HG02759 (cell line): Measurements from ENCODE around the gene DR1.

Source experiments
- ATAC-seq: cut with Tn5 transposase; IDR thresholded peaks from one replicate; pipeline ENCODE4 v1.9.1; 2021; ENCODE audit warnings: mild to moderate bottlenecking, moderate library complexity; ENCODE audit not compliant: unreplicated experiment

DR1 gene

GRCh38 chr1:93345633-93346420 is at the start of gene DR1:
Gene DR1, plus strand, starts transcription at chr1:93345907. Its CDS starts 739 bp downstream, at chr1:93346646.
- ATAC-seq: peak; percentile 81

- no peak for ATAC-seq
Observed at GRCh38 chr1:93296555-93297154, 49.1 kb upstream of the DR1 start.

- ATAC-seq: no peak
Observed at GRCh38 chr1:93301131-93301530, 44.6 kb upstream of the DR1 start.

- ATAC-seq: no peak
Observed at GRCh38 chr1:93302078-93302477, 43.6 kb upstream of the DR1 start.

- peak; percentile 59 for ATAC-seq
Observed at GRCh38 chr1:93304716-93305138, 41.0 kb upstream of the DR1 start.

GRCh38 chr1:93306920-93307319 is 38.8 kb upstream of the DR1 start:
- ATAC-seq: no peak

GRCh38 chr1:93313026-93313425 is 32.7 kb upstream of the DR1 start:
- no peak for ATAC-seq

- no peak for ATAC-seq
Observed at GRCh38 chr1:93317207-93317606, 28.5 kb upstream of the DR1 start.

- no peak for ATAC-seq
Observed at GRCh38 chr1:93317943-93318342, 27.8 kb upstream of the DR1 start.

GRCh38 chr1:93321720-93322119 is 24.0 kb upstream of the DR1 start:
- no peak for ATAC-seq

GRCh38 chr1:93322349-93322748 is 23.4 kb upstream of the DR1 start:
- ATAC-seq: no peak

- ATAC-seq: no peak
Observed at GRCh38 chr1:93323185-93323820, 22.4 kb upstream of the DR1 start.

- no peak for ATAC-seq
Observed at GRCh38 chr1:93324486-93325464, 20.9 kb upstream of the DR1 start.

GRCh38 chr1:93328809-93329760 is 16.6 kb upstream of the DR1 start:
- peak; percentile 79 for ATAC-seq

GRCh38 chr1:93330196-93330595 is 15.5 kb upstream of the DR1 start:
- no peak for ATAC-seq

- no peak for ATAC-seq
Observed at GRCh38 chr1:93330617-93331016, 15.1 kb upstream of the DR1 start.

- no peak for ATAC-seq
Observed at GRCh38 chr1:93331412-93331811, 14.3 kb upstream of the DR1 start.

- ATAC-seq: no peak
Observed at GRCh38 chr1:93332368-93332767, 13.3 kb upstream of the DR1 start.

GRCh38 chr1:93338387-93339146 is 7.1 kb upstream of the DR1 start:
- no peak for ATAC-seq
